ENCODE measurements around the gene BRIP1. TPM values are rescaled to one million over a fixed set of nuclear protein-coding genes. Genes with fewer than 3 reads are reported as not detected.
A peak's percentile ranks its signal among the peaks of the same experiment; 100 is the strongest.

Gene BRIP1
- total RNA-seq, 2 donors from 2014 or later: 1.5 to 2.3 TPM

GRCh38 chr17:61799812-61800484, 63.4 kb downstream of the BRIP1 start:
- peaks cover 11% of the 10 kb centered on the region for H3K36me3 Mint-ChIP-seq (ENCODE audit: low read depth)
- no peaks in the 10 kb centered on the region for H3K9me3 ChIP-seq (ENCODE audit: control insufficient read depth, low read length, poor library complexity, severe bottlenecking)
- no peaks in the 10 kb centered on the region for H3K27me3 Mint-ChIP-seq
- H3K27ac Mint-ChIP-seq: no peak overlapping the region
- H3K4me1 Mint-ChIP-seq: no peaks in the 10 kb centered on the region
- DNase-seq (no peak), ATAC-seq (no peak)
- H3K4me3 Mint-ChIP-seq: no peak overlapping the region

DNA sequence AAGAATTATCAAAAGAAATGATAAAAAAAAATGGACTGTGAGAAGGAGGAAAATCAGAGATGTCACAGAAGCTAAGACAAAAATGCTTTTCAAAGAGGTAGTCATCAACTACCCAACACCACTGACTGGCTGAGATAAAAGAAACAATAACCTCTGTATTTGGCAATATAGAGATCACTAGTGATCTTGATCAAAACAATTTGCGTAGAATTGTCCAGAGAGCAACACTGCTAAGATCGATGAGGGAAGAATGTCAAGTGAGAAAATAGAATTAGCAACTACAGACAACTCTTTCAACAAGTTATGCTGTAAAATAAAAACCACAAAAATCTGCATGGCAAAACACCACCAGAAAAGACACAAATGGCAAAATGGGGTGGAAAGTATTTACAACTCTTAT, 66.0 kb downstream of the BRIP1 start:
- Mint-ChIP-seq H3K27ac (no peak overlapping the region), H3K4me3 (no peak overlapping the region), H3K27me3 (no peaks in the 10 kb centered on the region), H3K36me3 (ENCODE audit: low read depth) (peaks cover 11% of the 10 kb centered on the region), H3K4me1 (no peaks in the 10 kb centered on the region)
- no peaks in the 10 kb centered on the region for H3K9me3 ChIP-seq (ENCODE audit: control insufficient read depth, low read length, poor library complexity, severe bottlenecking)
- no peak for ATAC-seq
- DNase-seq: no peak

DNA sequence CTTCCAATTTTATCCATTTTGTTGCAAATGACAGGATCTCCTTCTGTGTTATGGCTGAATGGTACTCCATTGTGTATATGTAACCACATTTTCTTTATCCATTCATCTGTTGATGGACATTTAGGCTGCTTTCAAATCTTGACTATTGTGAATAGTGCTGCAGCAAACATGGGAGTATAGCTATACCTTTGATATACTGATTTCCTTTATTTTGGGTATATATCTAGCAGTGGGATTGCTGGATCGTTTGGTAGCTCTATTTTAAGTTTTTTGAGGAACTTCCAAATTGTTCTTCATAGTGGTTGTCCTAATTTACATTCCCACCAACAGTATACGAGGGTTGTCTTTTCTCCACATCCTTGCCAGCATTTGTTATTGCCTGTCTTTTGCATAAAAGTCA, 67.8 kb downstream of the BRIP1 start:
- no peaks in the 10 kb centered on the region for H3K9me3 ChIP-seq (ENCODE audit: control insufficient read depth, low read length, poor library complexity, severe bottlenecking)
- Mint-ChIP-seq H3K36me3 (ENCODE audit: low read depth) (peaks cover 11% of the 10 kb centered on the region), H3K4me1 (no peaks in the 10 kb centered on the region), H3K4me3 (peak overlapping the region; percentile 33), H3K27me3 (no peaks in the 10 kb centered on the region), H3K27ac (no peak overlapping the region)
- no peak for DNase-seq
- ATAC-seq: no peak

GRCh38 chr17:61794792-61795191, 68.5 kb downstream of the BRIP1 start:
- no peaks in the 10 kb centered on the region for H3K4me1 Mint-ChIP-seq
- no peak overlapping the region for H3K27ac Mint-ChIP-seq
- H3K4me3 Mint-ChIP-seq: no peak overlapping the region
- H3K36me3 Mint-ChIP-seq (ENCODE audit: low read depth): peaks cover 6% of the 10 kb centered on the region
- H3K9me3 ChIP-seq (ENCODE audit: control insufficient read depth, low read length, poor library complexity, severe bottlenecking): no peaks in the 10 kb centered on the region
- H3K27me3 Mint-ChIP-seq: no peaks in the 10 kb centered on the region
- no peak for DNase-seq
- ATAC-seq: no peak

- DNase-seq (no peak), ATAC-seq (no peak)
- Mint-ChIP-seq H3K27ac (no peak overlapping the region), H3K36me3 (ENCODE audit: low read depth) (peaks cover 6% of the 10 kb centered on the region), H3K4me3 (no peak overlapping the region), H3K4me1 (no peaks in the 10 kb centered on the region), H3K27me3 (no peaks in the 10 kb centered on the region)
- no peaks in the 10 kb centered on the region for H3K9me3 ChIP-seq (ENCODE audit: control insufficient read depth, low read length, poor library complexity, severe bottlenecking)
Observed at GRCh38 chr17:61794242-61794641, 69.1 kb downstream of the BRIP1 start.

DNA sequence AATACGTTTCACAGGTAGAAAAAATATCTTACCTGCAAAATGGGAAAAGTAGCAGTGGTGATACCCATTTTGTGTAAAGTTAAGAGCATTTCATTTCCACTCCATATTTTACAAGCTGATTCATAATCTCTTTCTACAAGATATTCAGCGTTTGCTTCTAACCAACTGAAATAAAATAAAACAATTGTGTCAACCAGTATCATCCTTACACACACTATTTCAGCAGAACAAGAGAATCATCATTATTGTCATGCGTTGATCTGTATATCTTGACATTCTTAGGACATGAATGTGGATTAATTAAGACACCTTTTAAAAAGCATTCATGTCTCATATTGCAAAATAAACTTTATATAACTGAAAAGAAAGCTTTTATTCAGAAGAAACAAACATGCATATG, 69.8 kb downstream of the BRIP1 start:
- ATAC-seq: no peak
- H3K36me3 Mint-ChIP-seq (ENCODE audit: low read depth): peaks cover 4% of the 10 kb centered on the region
- no peak for DNase-seq
- H3K9me3 ChIP-seq (ENCODE audit: control insufficient read depth, low read length, poor library complexity, severe bottlenecking): no peaks in the 10 kb centered on the region
- no peak overlapping the region for H3K4me3 Mint-ChIP-seq
- no peaks in the 10 kb centered on the region for H3K4me1 Mint-ChIP-seq
- no peaks in the 10 kb centered on the region for H3K27me3 Mint-ChIP-seq
- H3K27ac Mint-ChIP-seq: no peak overlapping the region

GRCh38 chr17:61789872-61790271, 73.5 kb downstream of the BRIP1 start:
- ATAC-seq: no peak
- Mint-ChIP-seq H3K4me1 (peaks cover 2% of the 10 kb centered on the region), H3K36me3 (ENCODE audit: low read depth) (no peaks in the 10 kb centered on the region), H3K4me3 (no peak overlapping the region), H3K27ac (no peak overlapping the region), H3K27me3 (no peaks in the 10 kb centered on the region)
- no peaks in the 10 kb centered on the region for H3K9me3 ChIP-seq (ENCODE audit: control insufficient read depth, low read length, poor library complexity, severe bottlenecking)
- no peak for DNase-seq

GRCh38 chr17:61786088-61786487, 77.2 kb downstream of the BRIP1 start:
- Mint-ChIP-seq H3K4me1 (peaks cover 2% of the 10 kb centered on the region), H3K27me3 (no peaks in the 10 kb centered on the region), H3K27ac (no peak overlapping the region), H3K4me3 (no peak overlapping the region), H3K36me3 (ENCODE audit: low read depth) (no peaks in the 10 kb centered on the region)
- ATAC-seq (no peak), DNase-seq (no peak)
- no peaks in the 10 kb centered on the region for H3K9me3 ChIP-seq (ENCODE audit: control insufficient read depth, low read length, poor library complexity, severe bottlenecking)

GRCh38 chr17:61784510-61784909, 78.8 kb downstream of the BRIP1 start:
- Mint-ChIP-seq H3K4me3 (peak overlapping the region; percentile 16), H3K4me1 (peaks cover 2% of the 10 kb centered on the region), H3K27me3 (no peaks in the 10 kb centered on the region), H3K27ac (no peak overlapping the region), H3K36me3 (ENCODE audit: low read depth) (no peaks in the 10 kb centered on the region)
- DNase-seq (no peak), ATAC-seq (no peak)
- no peaks in the 10 kb centered on the region for H3K9me3 ChIP-seq (ENCODE audit: control insufficient read depth, low read length, poor library complexity, severe bottlenecking)

DNA sequence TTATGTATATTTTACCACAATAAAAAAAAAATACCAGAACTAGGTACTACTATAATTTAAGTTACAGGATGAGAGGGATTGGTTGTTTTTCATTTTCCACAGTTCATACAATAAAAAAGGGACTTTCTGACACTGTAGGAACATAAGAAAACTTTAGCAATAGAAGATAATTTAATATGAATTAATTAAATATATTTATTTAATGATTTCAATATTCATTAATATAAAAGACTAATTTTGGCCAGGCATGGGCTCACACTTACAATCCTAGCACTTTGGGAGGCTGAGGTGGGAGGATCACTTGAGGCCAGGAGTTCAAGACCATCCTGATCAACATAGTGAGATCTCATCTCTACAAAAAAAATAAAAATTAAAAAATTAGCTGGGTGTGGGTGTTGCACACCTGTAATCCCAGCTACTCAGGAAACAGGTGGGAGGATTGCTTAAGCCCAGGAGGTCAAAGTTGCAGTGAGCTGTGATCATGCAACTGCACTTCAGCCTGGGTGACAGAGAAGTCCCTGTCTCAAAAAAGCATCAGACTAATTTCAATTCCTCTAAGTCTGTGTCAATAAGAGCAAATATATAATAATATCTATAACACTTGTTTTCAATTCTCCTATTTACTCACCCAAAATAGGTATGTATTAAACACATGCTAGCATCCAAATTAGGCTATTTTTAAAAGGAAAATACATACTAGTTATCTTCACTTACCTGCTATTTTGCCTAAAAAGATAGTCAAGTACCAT, 79.6 kb downstream of the BRIP1 start:
- H3K9me3 ChIP-seq (ENCODE audit: control insufficient read depth, low read length, poor library complexity, severe bottlenecking): no peaks in the 10 kb centered on the region
- ATAC-seq: no peak
- H3K4me1 Mint-ChIP-seq: peaks cover 2% of the 10 kb centered on the region
- H3K27me3 Mint-ChIP-seq: no peaks in the 10 kb centered on the region
- H3K36me3 Mint-ChIP-seq (ENCODE audit: low read depth): no peaks in the 10 kb centered on the region
- no peak overlapping the region for H3K27ac Mint-ChIP-seq
- H3K4me3 Mint-ChIP-seq: no peak overlapping the region
- no peak for DNase-seq

DNA sequence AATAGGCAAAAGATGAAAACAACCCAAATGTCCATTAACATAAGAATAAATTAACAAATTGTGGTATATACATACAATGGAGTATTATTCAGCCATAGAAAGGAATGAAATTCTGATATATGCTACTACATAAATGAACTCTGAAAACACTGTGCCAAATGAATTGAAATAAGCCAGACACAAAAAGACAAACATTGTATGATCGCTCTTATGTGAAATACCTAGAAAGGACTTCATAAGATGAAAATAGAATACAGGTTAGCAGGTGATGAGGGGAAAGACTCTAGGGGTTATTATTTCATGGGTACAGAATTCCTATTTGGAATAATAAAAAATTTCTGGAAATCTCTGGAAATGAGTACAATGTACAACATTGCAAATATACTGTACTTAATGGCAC, 80.2 kb downstream of the BRIP1 start:
- DNase-seq: no peak
- ATAC-seq: no peak
- Mint-ChIP-seq H3K36me3 (ENCODE audit: low read depth) (no peaks in the 10 kb centered on the region), H3K27ac (no peak overlapping the region), H3K4me3 (no peak overlapping the region), H3K4me1 (peaks cover 2% of the 10 kb centered on the region), H3K27me3 (no peaks in the 10 kb centered on the region)
- H3K9me3 ChIP-seq (ENCODE audit: control insufficient read depth, low read length, poor library complexity, severe bottlenecking): no peaks in the 10 kb centered on the region

GRCh38 chr17:61782683-61783082, 80.6 kb downstream of the BRIP1 start:
- no peak overlapping the region for H3K4me3 Mint-ChIP-seq
- ATAC-seq (no peak), DNase-seq (no peak)
- no peaks in the 10 kb centered on the region for H3K36me3 Mint-ChIP-seq (ENCODE audit: low read depth)
- no peak overlapping the region for H3K27ac Mint-ChIP-seq
- H3K9me3 ChIP-seq (ENCODE audit: control insufficient read depth, low read length, poor library complexity, severe bottlenecking): no peaks in the 10 kb centered on the region
- H3K4me1 Mint-ChIP-seq: peaks cover 2% of the 10 kb centered on the region
- no peaks in the 10 kb centered on the region for H3K27me3 Mint-ChIP-seq

GRCh38 chr17:61775364-61775763, 88.0 kb downstream of the BRIP1 start:
- H3K4me1 Mint-ChIP-seq: no peaks in the 10 kb centered on the region
- ATAC-seq (no peak), DNase-seq (no peak)
- no peak overlapping the region for H3K4me3 Mint-ChIP-seq
- H3K27me3 Mint-ChIP-seq: no peaks in the 10 kb centered on the region
- no peak overlapping the region for H3K27ac Mint-ChIP-seq
- H3K36me3 Mint-ChIP-seq (ENCODE audit: low read depth): no peaks in the 10 kb centered on the region
- no peaks in the 10 kb centered on the region for H3K9me3 ChIP-seq (ENCODE audit: control insufficient read depth, low read length, poor library complexity, severe bottlenecking)

DNA sequence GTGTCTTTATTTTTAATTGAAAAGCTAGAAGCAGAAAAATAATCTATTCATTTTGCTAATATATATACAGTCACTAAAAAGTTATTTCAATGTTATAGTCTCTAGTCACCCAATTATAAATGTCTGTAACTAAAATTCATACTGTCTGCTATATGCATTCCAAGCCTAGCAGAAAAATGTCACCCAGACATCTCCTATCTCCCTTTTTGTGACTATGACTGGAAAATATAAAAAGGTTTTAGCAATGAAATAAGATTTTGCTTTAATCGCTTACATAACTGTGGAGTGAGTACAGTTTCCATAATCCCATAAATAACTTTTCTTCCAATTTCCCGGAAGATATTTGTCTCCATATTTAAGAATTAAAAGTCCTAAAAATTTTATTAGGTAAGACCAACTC, 88.6 kb downstream of the BRIP1 start:
- no peaks in the 10 kb centered on the region for H3K4me1 Mint-ChIP-seq
- H3K9me3 ChIP-seq (ENCODE audit: control insufficient read depth, low read length, poor library complexity, severe bottlenecking): no peaks in the 10 kb centered on the region
- DNase-seq: no peak
- no peak for ATAC-seq
- H3K4me3 Mint-ChIP-seq: no peak overlapping the region
- H3K27ac Mint-ChIP-seq: no peak overlapping the region
- no peaks in the 10 kb centered on the region for H3K27me3 Mint-ChIP-seq
- H3K36me3 Mint-ChIP-seq (ENCODE audit: low read depth): no peaks in the 10 kb centered on the region

Measured in T-helper 17 cell (primary cell).